Calu3 (cell line): Measurements from ENCODE around the gene IFT27. TPM values are rescaled to one million over a fixed set of nuclear protein-coding genes. Genes with fewer than 3 reads are reported as not detected.

Experiments used
- BruUV-seq: library from RNA; stranded (reverse); fragments of 400-500 nt; replicated peaks from 2 replicates; lab custom pipeline; 2021; lab: Mats Ljungman, UMichigan
- CTCF ChIA-PET: fragments of 300-600 bp; sonication (Branson Sonifier 250); formaldehyde crosslinking; loops from one replicate; lab custom pipeline; 2022; ENCODE audit warnings: antibody characterized with exemption; lab: Charles Lee
- DNase-seq: peaks from one replicate; pipeline ENCODE4 v3.0.0; 2022
- H3K27ac Mint-ChIP-seq: one replicate; pipeline ENCODE4 v1.8.0; 2022; ENCODE audit warnings: mixed read lengths; ENCODE audit not compliant: unreplicated experiment
- H3K27me3 Mint-ChIP-seq: one replicate; pipeline ENCODE4 v1.8.0; 2022; ENCODE audit warnings: mixed read lengths; ENCODE audit not compliant: unreplicated experiment
- H3K36me3 Mint-ChIP-seq: one replicate; pipeline ENCODE4 v1.8.0; 2022; ENCODE audit warnings: mild to moderate bottlenecking, moderate library complexity, mixed read lengths; ENCODE audit not compliant: insufficient read depth, unreplicated experiment
- H3K4me1 Mint-ChIP-seq: one replicate; pipeline ENCODE4 v1.8.0; 2022; ENCODE audit warnings: mild to moderate bottlenecking, low read depth, mixed read lengths; ENCODE audit not compliant: unreplicated experiment
- H3K4me3 Mint-ChIP-seq: one replicate; pipeline ENCODE4 v1.8.0; 2022; ENCODE audit warnings: mild to moderate bottlenecking, low read depth, moderate library complexity, mixed read lengths; ENCODE audit not compliant: unreplicated experiment
- H3K9me3 Mint-ChIP-seq: one replicate; pipeline ENCODE4 v1.8.0; 2022; ENCODE audit warnings: low read depth, mixed read lengths; ENCODE audit not compliant: unreplicated experiment
- CTCF ChIP-seq: fragments of 200-600 bp; IDR thresholded peaks from one replicate; pipeline ENCODE4 v1.8.0; 2022; ENCODE audit warnings: antibody characterized with exemption; ENCODE audit not compliant: unreplicated experiment
- intact Hi-C: fragments of 100-400 bp; cut with micrococcal nuclease; formaldehyde crosslinking; loops from one replicate; pipeline ENCODE4 v1.10.0; 2022; ENCODE audit not compliant: unreplicated experiment
- total RNA-seq: library from RNA; stranded (reverse); gene quantifications from 2 replicates; pipeline ENCODE4 v1.2.3, GENCODE V29; 2022

Gene IFT27
- total RNA-seq, 1 experiment from 2014 or later = 41.0 TPM

GRCh38 chr22:36803358-36803757, 27.4 kb upstream of the IFT27 start:
- no peak for TF ChIP-seq CTCF
- Mint-ChIP-seq H3K27ac (no peak overlapping the region), H3K4me3 (no peak overlapping the region), H3K27me3 (peaks cover 100% of the 10 kb centered on the region), H3K9me3 (no peaks in the 10 kb centered on the region), H3K4me1 (no peaks in the 10 kb centered on the region), H3K36me3 (no peaks in the 10 kb centered on the region)
- CTCF ChIA-PET = no interaction called here
- no TSS peak for BruUV-seq
- DNase-seq = no peak
- intact Hi-C loops = no loop called here

GRCh38 chr22:36798674-36799066, 22.8 kb upstream of the IFT27 start:
- H3K4me3 Mint-ChIP-seq = no peak overlapping the region
- DNase-seq = no peak
- no peaks in the 10 kb centered on the region for H3K9me3 Mint-ChIP-seq
- peaks cover 100% of the 10 kb centered on the region for H3K27me3 Mint-ChIP-seq
- H3K36me3 Mint-ChIP-seq = no peaks in the 10 kb centered on the region
- CTCF ChIA-PET = no interaction called here
- intact Hi-C loops = no loop called here
- H3K27ac Mint-ChIP-seq = no peak overlapping the region
- no peak for TF ChIP-seq CTCF
- no peaks in the 10 kb centered on the region for H3K4me1 Mint-ChIP-seq
- BruUV-seq = no TSS peak

- peaks cover 95% of the 10 kb centered on the region for H3K27me3 Mint-ChIP-seq
- CTCF ChIA-PET = no interaction called here
- no peak for TF ChIP-seq CTCF
- intact Hi-C loops = no loop called here
- BruUV-seq = no TSS peak
- H3K4me3 Mint-ChIP-seq = no peak overlapping the region
- DNase-seq = no peak
- H3K36me3 Mint-ChIP-seq = no peaks in the 10 kb centered on the region
- no peaks in the 10 kb centered on the region for H3K9me3 Mint-ChIP-seq
- no peak overlapping the region for H3K27ac Mint-ChIP-seq
- H3K4me1 Mint-ChIP-seq = no peaks in the 10 kb centered on the region
Measured at GRCh38 chr22:36797911-36798673, 22.2 kb upstream of the IFT27 start.

GRCh38 chr22:36797374-36797773, 21.5 kb upstream of the IFT27 start:
- Mint-ChIP-seq H3K4me3 (no peak overlapping the region), H3K4me1 (no peaks in the 10 kb centered on the region), H3K9me3 (no peaks in the 10 kb centered on the region), H3K27ac (no peak overlapping the region), H3K36me3 (no peaks in the 10 kb centered on the region), H3K27me3 (peaks cover 88% of the 10 kb centered on the region)
- no peak for TF ChIP-seq CTCF
- no peak for DNase-seq
- no TSS peak for BruUV-seq
- intact Hi-C loops = no loop called here
- CTCF ChIA-PET = no interaction called here
